Measurements from ENCODE around the gene NXNL1. TPM values are rescaled to one million over a fixed set of nuclear protein-coding genes. Genes with fewer than 3 reads are reported as not detected.

Gene NXNL1
- total and polyA plus RNA-seq, 2 of the 13 experiments (the other 11 are each of a cell fraction or from before 2014, with no cell fraction given), result not detected

GRCh38 chr19:17431417-17431816 lies 29.3 kb downstream of the NXNL1 start (continued):
- TF ChIP-seq DZIP1 (CRISPR knock-in tag; IDR thresholded peaks at IDR 0.05), result no peak

- H3K4me2 ChIP-seq (ENCODE audit: low read depth, low read length), result no peak overlapping the region
- 45% methylated on average over 14 of the region's 17 CpGs for WGBS (ENCODE audit: low lambda C conversion rate)
- no peak overlapping the region for H2AFZ ChIP-seq (ENCODE audit: low read length)
- no peak overlapping the region for H3K4me3 ChIP-seq (replicated peaks in 1 of 3; ENCODE audit: insufficient read depth in 1 of 3, low read depth in 2 of 3, low read length in 3 of 3)
- intact Hi-C loops (cut with micrococcal nuclease; ENCODE audit: unreplicated experiment), result no loop called here
- ChIA-PET POLR2A (interaction anchor here (1.1 to 1.5 kb wide), 2 partner anchors 10 to 24 kb away, joined by 3 to 6 read pairs; partner anchors contain the start of genes BST2 and MVB12A), CTCF (ENCODE audit: low intra/inter-chr PET ratio, low total read pairs) (no interaction called here)
- no peak overlapping the region for H3K9ac ChIP-seq (ENCODE audit: insufficient read depth, low read depth, low read length)
- H3K27ac ChIP-seq (ENCODE audit: extremely low read length, insufficient read depth, low read length), result no peak overlapping the region
- H3K79me2 ChIP-seq (ENCODE audit: insufficient read depth, low read length), result no peaks in the 10 kb centered on the region
- TF ChIP-seq TMF1 (CRISPR knock-in tag; IDR thresholded peaks at IDR 0.05; ENCODE audit: low read depth) (no peak), ZBTB3 (CRISPR knock-in tag; IDR thresholded peaks at IDR 0.05; ENCODE audit: borderline replicate concordance, low read depth) (no peak), ZSCAN5A (CRISPR knock-in tag; IDR thresholded peaks at IDR 0.05; ENCODE audit: borderline replicate concordance) (no peak), AKAP8 (CRISPR knock-in tag; IDR thresholded peaks at IDR 0.05) (no peak), NAIF1 (CRISPR knock-in tag; IDR thresholded peaks at IDR 0.05; ENCODE audit: borderline replicate concordance) (no peak), ZNF768 (CRISPR knock-in tag; IDR thresholded peaks at IDR 0.05) (no peak), GRHL1 (CRISPR knock-in tag; conservative IDR thresholded peaks at IDR 0.05) (no peak), ZMYM4 (CRISPR knock-in tag; IDR thresholded peaks at IDR 0.05) (no peak), PRPF4 (IDR thresholded peaks at IDR 0.05; ENCODE audit: low read depth, low read length, poor library complexity, severe bottlenecking) (no peak)
- in situ Hi-C loops (cut with HindIII; ENCODE audit: extremely low pct_ligation_motif_present, low pct_unique_long_range_greater_than_20kb), result no loop called here
- no peaks in the 10 kb centered on the region for H3K9me3 ChIP-seq (ENCODE audit: low read length)
- H3K27me3 ChIP-seq (ENCODE audit: control insufficient read depth in 1 of 2, insufficient read depth in 2 of 2, low read length in 2 of 2), result no peaks in the 10 kb centered on the region
- ATAC-seq (no peak), FAIRE-seq (no peak), DNase-seq (ENCODE audit: low spot score) (no peak)
- no TSS peak for BruUV-seq (replicated peaks)
- no peaks in the 10 kb centered on the region for H3K36me3 ChIP-seq (replicated peaks in 1 of 2; ENCODE audit: control insufficient read depth in 1 of 2, insufficient read depth in 2 of 2, low read length in 2 of 2)
- H4K20me1 ChIP-seq (ENCODE audit: insufficient read depth, low read length), result no peaks in the 10 kb centered on the region
- H3K4me1 ChIP-seq (ENCODE audit: insufficient read depth, low read length), result peaks cover 8% of the 10 kb centered on the region
Measured at GRCh38 chr19:17429641-17430113, 31.0 kb downstream of the NXNL1 start.

Measured in HepG2 (cell line).